HL-60 (cell line): ENCODE results near the gene HES4.

Experiments used
- DNase-seq, 2 experiments: peaks; one replicate each; pipeline ENCODE4 v3.0.0-alpha.2; 2010 to 2020; ENCODE audit warnings: low read depth in 1 of 2, low spot score in 1 of 2
- H3K27ac ChIP-seq: fragments of 250-450 bp; sonication (Bioruptor Pico); replicated peaks from 2 replicates; pipeline ENCODE4 v1.5.1; 2020; ENCODE audit warnings: mild to moderate bottlenecking, moderate library complexity
- H3K27me3 ChIP-seq: fragments of 250-450 bp; sonication (Bioruptor Pico); 2 replicates; pipeline ENCODE4 v1.5.1; 2021; ENCODE audit warnings: mild to moderate bottlenecking, moderate library complexity; ENCODE audit not compliant: insufficient read depth, poor library complexity, severe bottlenecking
- H3K4me3 ChIP-seq: replicated peaks from 2 replicates; pipeline ENCODE4 v1.5.1; 2011; ENCODE audit warnings: mild to moderate bottlenecking, control low read depth, low read length; ENCODE audit not compliant: insufficient read depth
- CTCF ChIP-seq: IDR thresholded peaks from one replicate; pipeline ENCODE4 v1.5.1; 2011; ENCODE audit warnings: low read length, control low read depth, inconsistent platforms; ENCODE audit not compliant: insufficient read depth
- GABPA ChIP-seq: IDR thresholded peaks from 2 replicates; pipeline ENCODE4 v1.6.1; 2012; ENCODE audit warnings: low read depth
- POLR2AphosphoS5 ChIP-seq: IDR thresholded peaks from 2 replicates; pipeline ENCODE4 v1.6.1; 2012; ENCODE audit warnings: low read depth
- REST ChIP-seq: IDR thresholded peaks from 2 replicates; pipeline ENCODE4 v1.6.1; 2012; ENCODE audit warnings: low read depth; ENCODE audit not compliant: insufficient replicate concordance
- SPI1 ChIP-seq: IDR thresholded peaks from 2 replicates; pipeline ENCODE4 v1.6.1; 2012; ENCODE audit warnings: low read depth, mild to moderate bottlenecking, borderline replicate concordance
- long read RNA-seq: library from polyadenylated mRNA; unstranded; transcript quantifications from one replicate; pipeline ENCODE4 v2.0.0, GENCODE V29; 2020

HES4 gene, protein sequence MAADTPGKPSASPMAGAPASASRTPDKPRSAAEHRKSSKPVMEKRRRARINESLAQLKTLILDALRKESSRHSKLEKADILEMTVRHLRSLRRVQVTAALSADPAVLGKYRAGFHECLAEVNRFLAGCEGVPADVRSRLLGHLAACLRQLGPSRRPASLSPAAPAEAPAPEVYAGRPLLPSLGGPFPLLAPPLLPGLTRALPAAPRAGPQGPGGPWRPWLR
- long read RNA-seq = 0 reads

GRCh38 chr1:999725-1000356, at the start of gene HES4:
Gene HES4 (minus strand): TSS chr1:1000097. CDS start chr1:999973, 124 bp downstream.
- TF ChIP-seq POLR2AphosphoS5 (no peak), GABPA (no peak), SPI1 (no peak), REST (no peak), CTCF (no peak)
- peak in 1 of 2 experiments; percentile 66 for DNase-seq
- peak within 1 kb of the TSS; percentile 30 for H3K4me3 ChIP-seq
- H3K27me3 ChIP-seq = peaks cover 63% of the 10 kb centered on the region
- H3K27ac ChIP-seq = no peak within 1 kb of the TSS

DNA sequence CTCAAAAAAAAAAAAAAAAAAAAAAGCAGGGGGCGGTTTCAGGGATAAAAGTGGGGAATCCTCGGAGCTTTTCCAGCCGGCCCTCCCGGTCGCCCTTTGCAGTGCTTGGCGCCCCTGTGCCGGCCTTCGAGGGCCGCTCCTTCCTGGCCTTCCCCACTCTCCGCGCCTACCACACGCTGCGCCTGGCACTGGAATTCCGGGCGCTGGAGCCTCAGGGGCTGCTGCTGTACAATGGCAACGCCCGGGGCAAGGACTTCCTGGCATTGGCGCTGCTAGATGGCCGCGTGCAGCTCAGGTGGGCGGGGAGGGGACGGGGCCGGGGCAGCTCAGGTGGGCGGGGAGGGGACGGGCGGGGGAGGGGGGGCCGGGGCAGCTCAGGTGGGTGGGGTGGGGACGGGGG, 48.9 kb upstream of the HES4 start:
- no peak overlapping the region for H3K4me3 ChIP-seq
- no peaks in the 10 kb centered on the region for H3K27me3 ChIP-seq
- no peak for DNase-seq
- no peak overlapping the region for H3K27ac ChIP-seq
- TF ChIP-seq POLR2AphosphoS5 = no peak
- TF ChIP-seq CTCF = no peak
- no peak for TF ChIP-seq REST
- TF ChIP-seq GABPA = no peak
- TF ChIP-seq SPI1 = no peak

- TF ChIP-seq REST (no peak), SPI1 (no peak), GABPA (no peak), POLR2AphosphoS5 (no peak), CTCF (no peak)
- Histone ChIP-seq H3K27me3 (no peaks in the 10 kb centered on the region), H3K4me3 (no peak overlapping the region), H3K27ac (no peak overlapping the region)
- DNase-seq = no peak
These were observed 48.1 kb upstream of the HES4 start for GRCh38 chr1:1047963-1048362.
